Smooth muscle cell (in vitro differentiated cells): Measurements from ENCODE around the gene CELSR1. TPM values are rescaled to one million over a fixed set of nuclear protein-coding genes. Genes with fewer than 3 reads are reported as not detected.

ENCODE experiments used
- DNase-seq: peaks from one replicate; lab custom pipeline; 2025; ENCODE audit not compliant: unreplicated experiment; lab: John Stamatoyannopoulos, UW
- H2AFZ ChIP-seq: fragments of 200-600 bp; sonication (generic); 2 replicates; pipeline ENCODE4 v1.6.0; 2016; ENCODE audit warnings: antibody characterized with exemption, low read depth, mild to moderate bottlenecking
- H3F3A ChIP-seq: fragments of 200-600 bp; sonication (generic); 2 replicates; pipeline ENCODE4 v1.6.0; 2017; ENCODE audit warnings: antibody characterized with exemption, low read depth
- H3K27ac ChIP-seq: fragments of 200-600 bp; sonication (generic); 2 replicates; pipeline ENCODE4 v1.5.1; 2016; ENCODE audit warnings: low read depth, mild to moderate bottlenecking
- H3K27me3 ChIP-seq: fragments of 200-600 bp; sonication (generic); 2 replicates; pipeline ENCODE4 v1.6.1; 2016; ENCODE audit warnings: low read depth, mild to moderate bottlenecking
- H3K36me3 ChIP-seq: fragments of 200-600 bp; sonication (generic); 2 replicates; pipeline ENCODE4 v1.5.1; 2016; ENCODE audit warnings: low read depth
- H3K4me1 ChIP-seq: fragments of 200-600 bp; sonication (generic); 2 replicates; pipeline ENCODE4 v1.5.1; 2016; ENCODE audit warnings: low read depth
- H3K4me2 ChIP-seq: fragments of 200-600 bp; sonication (generic); 2 replicates; pipeline ENCODE4 v1.6.0; 2016; ENCODE audit warnings: mild to moderate bottlenecking
- H3K4me3 ChIP-seq: fragments of 200-600 bp; sonication (generic); 2 replicates; pipeline ENCODE4 v1.5.1; 2016; ENCODE audit warnings: mild to moderate bottlenecking
- H3K79me2 ChIP-seq: fragments of 200-600 bp; sonication (generic); 2 replicates; pipeline ENCODE4 v1.6.0; 2016; ENCODE audit warnings: low read depth, mild to moderate bottlenecking
- H3K9ac ChIP-seq: fragments of 200-600 bp; sonication (generic); 2 replicates; pipeline ENCODE4 v1.6.0; 2016; ENCODE audit warnings: low read depth
- H3K9me3 ChIP-seq: fragments of 200-600 bp; sonication (generic); replicated peaks from 2 replicates; pipeline ENCODE4 v1.5.1; 2016; ENCODE audit warnings: low read depth
- H4K20me1 ChIP-seq: fragments of 200-600 bp; sonication (generic); 2 replicates; pipeline ENCODE4 v1.6.0; 2016; ENCODE audit warnings: low read depth
- WGBS: methylation state at CpG from one replicate; pipeline ENCODE4 v1.1.7; 2016; ENCODE audit warnings: low lambda C conversion rate; 5-methylcytosine and 5-hydroxymethylcytosine counted together
- polyA plus RNA-seq: library from polyadenylated mRNA; unstranded; fragments of >200 nt; fragmentation: Nextera tagmentation; extraction: Ambion mirVana; gene quantifications from 2 replicates; pipeline ENCODE4 v1.2.1, GENCODE V29; 2016
- total RNA-seq: library from RNA; depleted of rRNA; stranded (reverse); fragments of >200 nt; gene quantifications from 2 replicates; pipeline ENCODE4 v1.2.3, GENCODE V29; 2014
- TF ChIP-seq, protein P1 (sequence below): fragments of 200-600 bp; sonication (generic); IDR thresholded peaks from 2 replicates; pipeline ENCODE4 v1.5.1; 2017; ENCODE audit warnings: borderline replicate concordance, mild to moderate bottlenecking, antibody characterized with exemption; ENCODE audit not compliant: insufficient read depth, poor library complexity, severe bottlenecking

CELSR1 gene
- total and polyA plus RNA-seq, 2 experiments from 2014 or later: 3.6 to 15.2 TPM

GRCh38 chr22:46374663-46375474, 162.6 kb downstream of the CELSR1 start:
- H3K4me3 ChIP-seq: no peak overlapping the region
- no peaks in the 10 kb centered on the region for H4K20me1 ChIP-seq
- 94% methylated on average over 35 of the region's 38 CpGs for WGBS
- DNase-seq: no peak
- no peak overlapping the region for H3K27ac ChIP-seq
- no peaks in the 10 kb centered on the region for H3K79me2 ChIP-seq
- peaks cover 6% of the 10 kb centered on the region for H3K9me3 ChIP-seq
- no peaks in the 10 kb centered on the region for H3K36me3 ChIP-seq
- no peaks in the 10 kb centered on the region for H3K27me3 ChIP-seq
- TF ChIP-seq, protein P1, sequence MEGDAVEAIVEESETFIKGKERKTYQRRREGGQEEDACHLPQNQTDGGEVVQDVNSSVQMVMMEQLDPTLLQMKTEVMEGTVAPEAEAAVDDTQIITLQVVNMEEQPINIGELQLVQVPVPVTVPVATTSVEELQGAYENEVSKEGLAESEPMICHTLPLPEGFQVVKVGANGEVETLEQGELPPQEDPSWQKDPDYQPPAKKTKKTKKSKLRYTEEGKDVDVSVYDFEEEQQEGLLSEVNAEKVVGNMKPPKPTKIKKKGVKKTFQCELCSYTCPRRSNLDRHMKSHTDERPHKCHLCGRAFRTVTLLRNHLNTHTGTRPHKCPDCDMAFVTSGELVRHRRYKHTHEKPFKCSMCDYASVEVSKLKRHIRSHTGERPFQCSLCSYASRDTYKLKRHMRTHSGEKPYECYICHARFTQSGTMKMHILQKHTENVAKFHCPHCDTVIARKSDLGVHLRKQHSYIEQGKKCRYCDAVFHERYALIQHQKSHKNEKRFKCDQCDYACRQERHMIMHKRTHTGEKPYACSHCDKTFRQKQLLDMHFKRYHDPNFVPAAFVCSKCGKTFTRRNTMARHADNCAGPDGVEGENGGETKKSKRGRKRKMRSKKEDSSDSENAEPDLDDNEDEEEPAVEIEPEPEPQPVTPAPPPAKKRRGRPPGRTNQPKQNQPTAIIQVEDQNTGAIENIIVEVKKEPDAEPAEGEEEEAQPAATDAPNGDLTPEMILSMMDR: no peak
- H3F3A ChIP-seq: no peaks in the 10 kb centered on the region
- H3K9ac ChIP-seq: no peak overlapping the region
- H2AFZ ChIP-seq: no peak overlapping the region
- H3K4me1 ChIP-seq: peaks cover 20% of the 10 kb centered on the region
- no peak overlapping the region for H3K4me2 ChIP-seq

GRCh38 chr22:46373921-46374662, 163.3 kb downstream of the CELSR1 start:
- no peaks in the 10 kb centered on the region for H3F3A ChIP-seq
- H2AFZ ChIP-seq: no peak overlapping the region
- DNase-seq: no peak
- H4K20me1 ChIP-seq: no peaks in the 10 kb centered on the region
- H3K27me3 ChIP-seq: no peaks in the 10 kb centered on the region
- H3K4me3 ChIP-seq: no peak overlapping the region
- peaks cover 20% of the 10 kb centered on the region for H3K4me1 ChIP-seq
- H3K9me3 ChIP-seq: peaks cover 6% of the 10 kb centered on the region
- no peak overlapping the region for H3K9ac ChIP-seq
- H3K36me3 ChIP-seq: no peaks in the 10 kb centered on the region
- H3K4me2 ChIP-seq: no peak overlapping the region
- no peaks in the 10 kb centered on the region for H3K79me2 ChIP-seq
- TF ChIP-seq, protein P1: no peak
- H3K27ac ChIP-seq: no peak overlapping the region
- WGBS: 90% methylated on average over 31 of the region's 31 CpGs

DNA sequence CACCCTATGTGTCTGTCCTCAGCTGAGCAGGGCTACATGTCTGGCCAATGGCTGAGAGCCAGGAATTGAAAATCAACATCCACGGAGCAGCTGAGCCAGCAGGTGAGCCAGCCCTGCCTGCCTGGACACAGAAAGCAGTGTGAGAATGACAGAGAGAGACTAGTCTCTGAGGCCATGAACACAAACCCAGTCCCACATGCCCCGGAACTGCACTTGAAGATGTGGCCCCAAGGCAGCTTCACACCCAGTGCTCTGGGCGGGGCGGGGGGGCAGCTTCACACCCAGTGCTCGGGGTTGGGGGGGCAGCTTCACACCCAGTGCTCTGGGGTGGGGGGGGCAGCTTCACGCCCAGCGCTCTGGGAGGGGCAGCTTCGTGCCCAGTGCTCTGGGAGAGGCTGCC, 164.3 kb downstream of the CELSR1 start:
- Histone ChIP-seq H3K9me3 (peaks cover 6% of the 10 kb centered on the region), H3K79me2 (no peaks in the 10 kb centered on the region), H3K9ac (no peak overlapping the region), H3K4me2 (no peak overlapping the region), H3K27me3 (no peaks in the 10 kb centered on the region), H3F3A (no peaks in the 10 kb centered on the region), H2AFZ (no peak overlapping the region), H3K27ac (no peak overlapping the region), H3K36me3 (no peaks in the 10 kb centered on the region), H3K4me3 (no peak overlapping the region), H3K4me1 (peaks cover 11% of the 10 kb centered on the region), H4K20me1 (no peaks in the 10 kb centered on the region)
- WGBS: 89% methylated on average over 5 of the region's 8 CpGs
- no peak for DNase-seq
- TF ChIP-seq, protein P1: no peak
